ENCODE data around the gene GPR15. TPM values are rescaled to one million over a fixed set of nuclear protein-coding genes. Genes with fewer than 3 reads are reported as not detected.

Gene GPR15
- total and polyA plus RNA-seq, 2 donors (not counting 3 experiments of a cell fraction or from before 2014, with no cell fraction given): not detected

- TF ChIP-seq MYC (IDR thresholded peaks at IDR 0.05; ENCODE audit: low read depth, low read length) (no peak), GATA2 (IDR thresholded peaks at IDR 0.05; ENCODE audit: insufficient read depth, insufficient read length, low read depth, low read length) (no peak), POLR2A (IDR thresholded peaks at IDR 0.05; ENCODE audit: low read depth, low read length) (no peak), MAX (IDR thresholded peaks at IDR 0.05; ENCODE audit: insufficient read depth, insufficient read length) (no peak)
- ChIA-PET CTCF (interaction anchor here (1.7 kb wide), 1 partner anchor 14 kb away, joined by 5 read pairs; the partner anchor contains the start of gene CLDND1), POLR2A (no interaction called here)
- H3K79me2 ChIP-seq (ENCODE audit: control insufficient read depth, insufficient read depth, low read length): no peaks in the 10 kb centered on the region
- no TSS peak for BruUV-seq (replicated peaks)
- no peak overlapping the region for H3K4me2 ChIP-seq (ENCODE audit: insufficient read depth, low read length)
- H3K4me3 ChIP-seq (replicated peaks in 1 of 3; ENCODE audit: insufficient read depth in 1 of 3, low read depth in 1 of 3, low read length in 3 of 3): no peak overlapping the region
- H3K9ac ChIP-seq (replicated peaks; ENCODE audit: extremely low read depth, insufficient read depth, low read length): no peak overlapping the region
- H3K36me3 ChIP-seq (ENCODE audit: control insufficient read depth in 2 of 2, extremely low read depth in 1 of 2, insufficient read depth in 2 of 2, low read length in 2 of 2): no peaks in the 10 kb centered on the region
- no peak overlapping the region for H2AFZ ChIP-seq (ENCODE audit: low read depth, low read length)
- no peaks in the 10 kb centered on the region for H3K9me1 ChIP-seq (replicated peaks; ENCODE audit: control insufficient read depth, extremely low read depth, insufficient read depth, low read length)
- no peaks in the 10 kb centered on the region for H4K20me1 ChIP-seq (replicated peaks; ENCODE audit: control insufficient read depth, extremely low read depth, insufficient read depth, low read length)
- H3K9me3 ChIP-seq (replicated peaks; ENCODE audit: control insufficient read depth, insufficient read depth, low read length): no peaks in the 10 kb centered on the region
- H3K27me3 ChIP-seq (ENCODE audit: control insufficient read depth in 2 of 2, insufficient read depth in 2 of 2, low read length in 2 of 2): peaks cover 11 to 16% of the 10 kb centered on the region in 2 experiments
- no peak overlapping the region for H3K27ac ChIP-seq (ENCODE audit: insufficient read depth, low read depth, low read length)
- intact Hi-C loops (cut with micrococcal nuclease) (no loop called here), dilution Hi-C loops (cut with MboI; ENCODE audit: extremely low pct_ligation_motif_present, low sequenced_read_pairs) (no loop called here)
- no peak for FAIRE-seq
- DNase-seq (ENCODE audit: low read depth, low spot score): no peak
- H3K4me1 ChIP-seq (ENCODE audit: control insufficient read depth, extremely low read depth, insufficient read depth, low read length): no peaks in the 10 kb centered on the region
Measured at GRCh38 chr3:98536456-98537017, 4.8 kb downstream of the GPR15 start.

DNA sequence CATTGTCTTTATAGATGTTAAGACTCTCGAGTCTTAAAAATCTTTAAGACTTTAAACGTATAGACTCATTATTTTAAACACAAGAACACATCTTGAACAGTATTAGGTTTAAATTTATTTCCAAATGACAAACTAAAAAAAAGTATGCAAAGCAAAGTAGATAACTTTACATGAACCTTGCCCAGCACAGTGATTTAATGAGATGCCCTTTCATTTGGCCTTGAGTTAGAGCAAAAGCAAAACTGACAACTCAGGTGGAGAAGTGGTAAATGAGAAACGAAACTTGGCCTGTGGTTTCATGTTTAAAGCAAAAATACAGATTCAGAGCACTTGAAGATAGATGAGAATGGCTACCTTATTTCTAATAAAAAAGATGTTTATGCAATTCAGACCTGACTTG, 8.6 kb downstream of the GPR15 start:
- dilution Hi-C loops (cut with MboI; ENCODE audit: extremely low pct_ligation_motif_present, low sequenced_read_pairs): no loop called here
- TF ChIP-seq POLR2AphosphoS5 (IDR thresholded peaks at IDR 0.05; ENCODE audit: insufficient read depth, low read depth, low read length) (no peak), MAX (IDR thresholded peaks at IDR 0.05; ENCODE audit: insufficient read depth, insufficient read length) (no peak), GATA2 (IDR thresholded peaks at IDR 0.05; ENCODE audit: insufficient read depth, insufficient read length, low read depth, low read length) (no peak), JUN (IDR thresholded peaks at IDR 0.05; ENCODE audit: borderline replicate concordance, insufficient read depth, insufficient read length, low read depth) (no peak), FOS (IDR thresholded peaks at IDR 0.05; ENCODE audit: borderline replicate concordance, insufficient read depth, low read length) (no peak), MYC (IDR thresholded peaks at IDR 0.05; ENCODE audit: low read depth, low read length) (no peak), CTCF (IDR thresholded peaks at IDR 0.05; ENCODE audit: extremely low read depth in 1 of 2, insufficient read depth in 1 of 2, low read depth in 1 of 2, low read length in 2 of 2) (no peak), POLR2A (IDR thresholded peaks at IDR 0.05; ENCODE audit: low read depth, low read length) (no peak), EZH2 (IDR thresholded peaks at IDR 0.05; ENCODE audit: borderline replicate concordance, low read depth, low read length, severe bottlenecking) (no peak)
- FAIRE-seq: no peak

More for the DNA sequence above, 8.6 kb downstream of the GPR15 start:
- Histone ChIP-seq H3K4me3 (replicated peaks in 1 of 3; ENCODE audit: insufficient read depth in 1 of 3, low read depth in 1 of 3, low read length in 3 of 3) (no peak overlapping the region), H3K27ac (ENCODE audit: insufficient read depth, low read depth, low read length) (no peak overlapping the region), H3K4me1 (ENCODE audit: control insufficient read depth, extremely low read depth, insufficient read depth, low read length) (no peaks in the 10 kb centered on the region), H3K9me3 (replicated peaks; ENCODE audit: control insufficient read depth, insufficient read depth, low read length) (no peaks in the 10 kb centered on the region), H3K4me2 (ENCODE audit: insufficient read depth, low read length) (no peak overlapping the region), H3K9ac (replicated peaks; ENCODE audit: extremely low read depth, insufficient read depth, low read length) (no peak overlapping the region), H2AFZ (ENCODE audit: low read depth, low read length) (no peak overlapping the region), H4K20me1 (replicated peaks; ENCODE audit: control insufficient read depth, extremely low read depth, insufficient read depth, low read length) (no peaks in the 10 kb centered on the region), H3K36me3 (ENCODE audit: control insufficient read depth in 2 of 2, extremely low read depth in 1 of 2, insufficient read depth in 2 of 2, low read length in 2 of 2) (no peaks in the 10 kb centered on the region), H3K27me3 (ENCODE audit: control insufficient read depth in 2 of 2, insufficient read depth in 2 of 2, low read length in 2 of 2) (peaks cover 8 to 14% of the 10 kb centered on the region in 2 experiments), H3K9me1 (replicated peaks; ENCODE audit: control insufficient read depth, extremely low read depth, insufficient read depth, low read length) (no peaks in the 10 kb centered on the region), H3K79me2 (ENCODE audit: control insufficient read depth, insufficient read depth, low read length) (no peaks in the 10 kb centered on the region)
- no peak for DNase-seq (ENCODE audit: low read depth, low spot score)
- POLR2A ChIA-PET: no interaction called here
- CTCF ChIA-PET: no interaction called here
- no TSS peak for BruUV-seq (replicated peaks)
- intact Hi-C loops (cut with micrococcal nuclease): no loop called here
